Stimulated activated CD8-positive, alpha-beta memory T cell treated with anti-CD3 and anti-CD28 coated beads, Interleukin-4, amount 100 ng/mL, for 24 hours (primary cell): ENCODE measurements around the gene IQCM.
"Not testable (repeated sequence)": the region's sequence is repeated elsewhere in the genome, so short reads cannot be mapped to it uniquely, and the experiment has no call there.

Source experiments
- DNase-seq: peaks from one replicate; pipeline ENCODE4 v3.0.0-alpha.2; 2020; ENCODE audit warnings: low read depth

Gene IQCM

GRCh38 chr4:149574971-149575370 lies 240.7 kb downstream of the IQCM start:
- DNase-seq, result no peak

- DNase-seq, result no peak
Measured at GRCh38 chr4:149572716-149573115, 242.9 kb downstream of the IQCM start.

- no peak for DNase-seq
Measured at GRCh38 chr4:149555799-149556198, 259.8 kb downstream of the IQCM start.

GRCh38 chr4:149555146-149555545 lies 260.5 kb downstream of the IQCM start:
- no peak for DNase-seq

- DNase-seq, result no peak
Measured at GRCh38 chr4:149553959-149554520, 261.6 kb downstream of the IQCM start.

GRCh38 chr4:149552601-149553000 lies 263.0 kb downstream of the IQCM start:
- DNase-seq, result no peak

- no peak for DNase-seq
Measured at GRCh38 chr4:149549911-149550310, 265.7 kb downstream of the IQCM start.

- no peak for DNase-seq
Measured at GRCh38 chr4:149534779-149535178, 280.9 kb downstream of the IQCM start.

GRCh38 chr4:149531861-149532260 lies 283.8 kb downstream of the IQCM start:
- no peak for DNase-seq

- DNase-seq, result no peak
Measured at GRCh38 chr4:149523039-149523438, 292.6 kb downstream of the IQCM start.

- no peak for DNase-seq
Measured at GRCh38 chr4:149521611-149522425, 293.8 kb downstream of the IQCM start.

GRCh38 chr4:149518471-149518870 lies 297.2 kb downstream of the IQCM start:
- no peak for DNase-seq

- no peak for DNase-seq
Measured at GRCh38 chr4:149513081-149513480, 302.6 kb downstream of the IQCM start.

- DNase-seq, result no peak
Measured at GRCh38 chr4:149512501-149512900, 303.1 kb downstream of the IQCM start.

GRCh38 chr4:149511558-149512298 lies 303.9 kb downstream of the IQCM start:
- no peak for DNase-seq

- DNase-seq, result not testable (repeated sequence)
Measured at GRCh38 chr4:149507309-149507708, 308.3 kb downstream of the IQCM start.

GRCh38 chr4:149500806-149501205 lies 314.8 kb downstream of the IQCM start:
- no peak for DNase-seq

GRCh38 chr4:149499726-149500125 lies 315.9 kb downstream of the IQCM start:
- DNase-seq, result no peak

GRCh38 chr4:149498246-149498645 lies 317.4 kb downstream of the IQCM start:
- DNase-seq, result no peak

GRCh38 chr4:149493492-149493891 lies 322.2 kb downstream of the IQCM start:
- DNase-seq, result no peak

GRCh38 chr4:149489321-149489720 lies 326.3 kb downstream of the IQCM start:
- DNase-seq, result no peak

GRCh38 chr4:149486861-149487260 lies 328.8 kb downstream of the IQCM start:
- no peak for DNase-seq

GRCh38 chr4:149468669-149469068 lies 347.0 kb downstream of the IQCM start:
- not testable (repeated sequence) for DNase-seq
